Measurements from ENCODE around the gene PDE9A.

Gene PDE9A

DNA sequence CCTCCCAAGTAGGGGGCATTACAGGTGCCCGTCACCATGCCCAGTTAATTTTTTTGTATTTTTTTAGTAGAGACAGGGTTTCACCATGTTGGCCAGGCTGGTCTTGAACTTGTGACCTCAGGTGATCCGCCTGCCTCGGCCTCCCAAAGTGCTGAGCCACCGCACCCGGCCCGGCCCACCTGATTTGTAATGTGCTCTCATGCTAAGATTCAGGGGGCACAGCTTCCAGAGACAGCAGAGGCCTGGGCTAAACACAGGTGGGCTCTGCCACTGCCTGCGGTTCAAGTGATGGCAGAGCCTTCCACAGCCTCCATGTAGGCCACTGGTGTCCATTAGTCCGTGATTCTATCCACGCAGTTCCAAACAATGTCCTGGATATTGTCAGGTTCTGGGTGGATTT is 98.4 kb downstream of the PDE9A start:
- Histone ChIP-seq H3K27me3 (ENCODE audit: insufficient read depth, low read length, poor library complexity) (no peaks in the 10 kb centered on the region), H3K4me1 (ENCODE audit: insufficient read depth, low read length) (no peaks in the 10 kb centered on the region), H4K20me1 (ENCODE audit: insufficient read depth, low read length) (no peaks in the 10 kb centered on the region), H3K9me3 (ENCODE audit: insufficient read depth, low read length, severe bottlenecking) (no peaks in the 10 kb centered on the region), H3K4me3 (ENCODE audit: low read depth in 1 of 2, low read length in 2 of 2) (no peak overlapping the region), H3K9ac (ENCODE audit: low read depth, low read length) (no peak overlapping the region), H3K4me2 (ENCODE audit: insufficient read depth, low read length) (no peak overlapping the region), H3K36me3 (ENCODE audit: insufficient read depth, low read length) (no peaks in the 10 kb centered on the region), H3K27ac (ENCODE audit: low read length) (no peak overlapping the region), H2AFZ (ENCODE audit: low read depth, low read length) (no peak overlapping the region), H3K79me2 (ENCODE audit: insufficient read depth, low read length) (no peaks in the 10 kb centered on the region)
- DNase-seq (no peak), ATAC-seq (ENCODE audit: insufficient read depth, low read depth) (no peak)
- TF ChIP-seq CTCF (IDR thresholded peaks at IDR 0.05; ENCODE audit: borderline replicate concordance, extremely low read depth, low read length, poor library complexity, severe bottlenecking) (no peak), EZH2 (IDR thresholded peaks at IDR 0.05; ENCODE audit: borderline replicate concordance, low read depth, low read length, severe bottlenecking) (no peak)

GRCh38 chr21:42753804-42754203 is 100.4 kb downstream of the PDE9A start:
- no peaks in the 10 kb centered on the region for H3K4me1 ChIP-seq (ENCODE audit: insufficient read depth, low read length)
- TF ChIP-seq EZH2 (IDR thresholded peaks at IDR 0.05; ENCODE audit: borderline replicate concordance, low read depth, low read length, severe bottlenecking) (no peak), CTCF (IDR thresholded peaks at IDR 0.05; ENCODE audit: borderline replicate concordance, extremely low read depth, low read length, poor library complexity, severe bottlenecking) (no peak)
- no peaks in the 10 kb centered on the region for H4K20me1 ChIP-seq (ENCODE audit: insufficient read depth, low read length)
- no peak overlapping the region for H2AFZ ChIP-seq (ENCODE audit: low read depth, low read length)
- no peaks in the 10 kb centered on the region for H3K36me3 ChIP-seq (ENCODE audit: insufficient read depth, low read length)
- no peak for ATAC-seq (ENCODE audit: insufficient read depth, low read depth)
- H3K79me2 ChIP-seq (ENCODE audit: insufficient read depth, low read length): no peaks in the 10 kb centered on the region
- H3K4me3 ChIP-seq (ENCODE audit: low read depth in 1 of 2, low read length in 2 of 2): no peak overlapping the region
- H3K27ac ChIP-seq (ENCODE audit: low read length): no peak overlapping the region
- no peak for DNase-seq
- no peaks in the 10 kb centered on the region for H3K27me3 ChIP-seq (ENCODE audit: insufficient read depth, low read length, poor library complexity)
- H3K4me2 ChIP-seq (ENCODE audit: insufficient read depth, low read length): no peak overlapping the region
- no peaks in the 10 kb centered on the region for H3K9me3 ChIP-seq (ENCODE audit: insufficient read depth, low read length, severe bottlenecking)
- H3K9ac ChIP-seq (ENCODE audit: low read depth, low read length): no peak overlapping the region

DNA sequence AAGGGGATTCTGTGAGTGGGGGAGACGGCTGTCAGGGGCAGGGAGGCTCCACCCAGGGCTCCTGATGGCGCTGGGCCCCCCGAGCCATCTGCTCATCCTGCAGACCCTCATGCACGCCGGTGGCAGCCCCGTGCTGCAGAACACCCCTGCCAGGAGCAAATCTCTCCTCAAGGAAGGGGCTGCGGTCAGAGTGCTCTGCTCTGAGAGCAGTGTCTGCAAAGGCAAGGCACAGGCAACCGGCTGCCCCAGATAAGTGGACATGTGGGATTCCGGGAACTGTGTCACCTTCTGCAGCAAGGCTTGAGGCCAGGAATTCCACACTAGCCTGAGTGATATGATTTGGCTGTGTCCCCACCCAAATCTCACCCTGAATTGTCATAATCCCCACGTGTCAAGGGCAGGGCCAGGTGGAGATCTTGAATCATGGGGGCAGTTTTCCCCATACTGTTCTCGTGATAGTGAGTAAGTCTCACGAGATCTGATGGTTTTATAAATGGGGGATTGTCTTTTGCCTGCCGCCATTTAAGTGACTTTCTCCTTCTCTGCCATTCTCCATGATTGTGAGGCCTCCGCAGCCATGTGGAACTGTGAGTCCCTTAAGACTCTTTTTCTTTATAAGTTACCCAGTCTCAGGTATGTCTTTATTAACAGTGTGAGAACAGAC is 101.0 kb downstream of the PDE9A start:
- Histone ChIP-seq H3K9me3 (ENCODE audit: insufficient read depth, low read length, severe bottlenecking) (no peaks in the 10 kb centered on the region), H4K20me1 (ENCODE audit: insufficient read depth, low read length) (0 out of 2 replicates have a peak, but pooled peaks cover 3% of the 10 kb centered on the region), H3K4me3 (ENCODE audit: low read depth in 1 of 2, low read length in 2 of 2) (no peak overlapping the region), H3K4me1 (ENCODE audit: insufficient read depth, low read length) (no peaks in the 10 kb centered on the region), H3K36me3 (ENCODE audit: insufficient read depth, low read length) (no peaks in the 10 kb centered on the region), H3K27me3 (ENCODE audit: insufficient read depth, low read length, poor library complexity) (no peaks in the 10 kb centered on the region), H3K79me2 (ENCODE audit: insufficient read depth, low read length) (no peaks in the 10 kb centered on the region), H3K9ac (ENCODE audit: low read depth, low read length) (no peak overlapping the region), H3K27ac (ENCODE audit: low read length) (no peak overlapping the region), H2AFZ (ENCODE audit: low read depth, low read length) (no peak overlapping the region), H3K4me2 (ENCODE audit: insufficient read depth, low read length) (no peak overlapping the region)
- DNase-seq (no peak), ATAC-seq (ENCODE audit: insufficient read depth, low read depth) (no peak)
- TF ChIP-seq EZH2 (IDR thresholded peaks at IDR 0.05; ENCODE audit: borderline replicate concordance, low read depth, low read length, severe bottlenecking) (no peak), CTCF (IDR thresholded peaks at IDR 0.05; ENCODE audit: borderline replicate concordance, extremely low read depth, low read length, poor library complexity, severe bottlenecking) (no peak)

Measured in DND-41 (cell line).